ENCODE results near the gene AKAP9.
"Not testable (repeated sequence)": the region's sequence is repeated elsewhere in the genome, so short reads cannot be mapped to it uniquely, and the experiment has no call there.

Gene AKAP9

GRCh38 chr7:92058899-92059298 is 118.2 kb downstream of the AKAP9 start:
- DNase-seq (ENCODE audit: low read depth in 3 of 3) = no peak

DNA sequence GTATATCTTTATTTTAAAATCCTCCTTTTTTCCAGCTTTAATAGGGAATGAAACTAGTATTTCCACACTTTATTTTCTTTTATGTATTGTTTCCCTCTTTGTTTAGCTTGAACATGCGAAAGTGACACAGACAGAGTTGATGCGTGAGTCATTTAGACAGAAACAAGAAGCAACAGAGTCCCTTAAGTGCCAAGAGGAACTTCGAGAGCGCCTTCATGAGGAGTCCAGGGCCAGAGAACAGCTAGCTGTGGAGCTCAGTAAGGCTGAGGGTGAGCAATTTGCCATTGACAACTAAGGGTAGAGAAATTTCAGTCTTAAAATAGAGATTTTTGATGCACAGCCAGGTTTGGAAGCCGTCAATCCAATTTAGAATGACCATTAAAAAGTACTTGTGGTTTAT is 120.5 kb downstream of the AKAP9 start:
- no peak for DNase-seq (ENCODE audit: low read depth in 3 of 3)

- no peak for DNase-seq (ENCODE audit: low read depth in 3 of 3)
Observed at GRCh38 chr7:92064438-92065029, 123.9 kb downstream of the AKAP9 start.

GRCh38 chr7:92071032-92071431 is 130.4 kb downstream of the AKAP9 start:
- DNase-seq (ENCODE audit: low read depth in 3 of 3) = no peak

DNA sequence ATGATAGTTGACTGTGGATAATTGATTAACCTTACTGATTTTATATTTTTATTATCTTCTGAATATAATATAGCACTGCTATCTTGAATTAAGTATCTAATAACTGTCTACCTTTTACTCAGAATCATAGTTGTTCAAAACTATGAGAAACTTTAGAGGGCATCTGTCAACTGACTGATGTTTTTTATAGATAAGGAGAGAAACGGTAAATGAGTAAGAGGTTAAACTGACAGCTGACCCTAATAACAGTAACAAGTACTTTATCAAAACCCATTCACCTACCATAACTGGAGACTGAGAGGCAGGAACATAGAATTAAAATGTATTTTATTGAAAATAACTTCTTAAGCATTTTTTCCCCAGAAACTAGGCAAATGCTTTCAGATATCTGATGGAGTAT is 131.5 kb downstream of the AKAP9 start:
- DNase-seq (ENCODE audit: low read depth in 3 of 3) = no peak

DNA sequence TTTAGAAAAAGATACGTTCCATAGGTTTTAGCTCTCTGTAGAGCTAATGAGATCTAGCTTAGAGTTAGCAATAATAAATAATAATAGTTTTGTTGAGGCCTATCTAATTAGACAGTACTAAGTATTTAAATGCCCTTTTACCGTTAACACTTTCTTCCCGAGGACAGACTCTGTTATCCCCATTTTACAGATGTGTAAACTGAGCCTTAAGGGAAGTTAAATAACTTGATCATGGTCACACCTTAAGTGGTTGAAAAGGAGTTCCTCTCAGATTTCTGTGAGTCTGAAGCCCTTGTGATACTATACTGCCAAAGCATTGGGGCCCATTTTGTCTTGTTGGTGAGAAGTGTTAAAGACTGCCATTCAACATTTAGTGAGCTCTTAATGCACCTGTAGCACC is 132.0 kb downstream of the AKAP9 start:
- DNase-seq (ENCODE audit: low read depth in 3 of 3) = no peak

DNA sequence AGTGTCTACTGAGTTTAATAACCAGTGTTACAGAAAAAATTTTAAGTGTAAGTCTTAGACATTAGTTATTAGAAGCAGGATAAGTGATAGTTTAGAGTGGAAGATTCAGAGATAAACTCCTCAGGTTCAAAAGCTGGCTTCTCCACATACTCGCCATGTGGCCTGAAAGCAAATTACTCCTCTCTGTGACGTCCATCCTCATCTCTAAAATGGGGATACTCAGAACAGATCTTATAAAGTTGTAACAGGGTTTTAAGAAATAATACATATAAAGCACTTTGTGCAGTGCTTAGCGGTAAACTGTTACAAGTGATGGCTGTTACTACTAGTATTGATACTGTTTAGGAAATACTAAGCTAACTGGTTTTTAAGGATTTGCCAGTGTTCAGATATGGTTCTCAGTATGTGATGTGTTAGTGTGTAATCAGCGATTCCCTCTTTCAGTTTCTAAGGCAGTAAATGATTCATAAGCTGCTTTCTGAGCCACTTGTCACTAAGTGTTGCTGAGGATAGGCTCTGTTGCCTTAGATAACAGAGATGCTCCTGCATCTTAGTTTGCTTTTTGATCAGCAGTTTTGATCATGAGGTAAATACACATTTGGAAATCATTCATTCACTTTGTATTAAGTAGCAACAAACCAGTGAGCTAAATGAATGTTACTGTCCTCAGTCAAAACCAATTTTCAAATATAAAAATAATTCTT is 134.9 kb downstream of the AKAP9 start:
- DNase-seq (ENCODE audit: low read depth in 3 of 3) = no peak

- DNase-seq (ENCODE audit: low read depth in 3 of 3) = no peak
Observed at GRCh38 chr7:92076509-92076908, 135.8 kb downstream of the AKAP9 start.

- DNase-seq (ENCODE audit: low read depth in 3 of 3) = not testable (repeated sequence)
Observed at GRCh38 chr7:92083922-92084321, 143.3 kb downstream of the AKAP9 start.

GRCh38 chr7:92088266-92088665 is 147.6 kb downstream of the AKAP9 start:
- DNase-seq (ENCODE audit: low read depth in 3 of 3) = no peak

DNA sequence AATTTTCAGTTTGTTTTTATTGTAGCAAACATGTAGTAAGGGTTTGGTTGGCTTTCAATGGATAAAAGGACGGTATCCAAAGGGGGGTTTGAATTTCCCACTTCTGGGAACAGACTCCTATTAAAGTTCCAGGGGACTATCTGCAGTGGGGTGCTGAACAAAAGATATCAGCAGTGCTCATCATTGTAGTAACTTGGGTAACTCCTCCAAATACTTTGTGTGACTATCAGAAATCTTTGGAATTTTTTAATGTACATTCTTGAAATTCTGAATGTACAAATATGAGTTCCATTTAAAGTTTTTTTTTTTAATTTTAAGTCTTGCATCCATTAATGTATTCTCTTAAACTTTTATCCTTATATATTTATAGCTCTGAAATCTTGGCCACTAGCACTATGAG is 151.5 kb downstream of the AKAP9 start:
- DNase-seq (ENCODE audit: low read depth in 3 of 3) = no peak

GRCh38 chr7:92095380-92095779 is 154.7 kb downstream of the AKAP9 start:
- DNase-seq (ENCODE audit: low read depth in 3 of 3) = no peak

DNA sequence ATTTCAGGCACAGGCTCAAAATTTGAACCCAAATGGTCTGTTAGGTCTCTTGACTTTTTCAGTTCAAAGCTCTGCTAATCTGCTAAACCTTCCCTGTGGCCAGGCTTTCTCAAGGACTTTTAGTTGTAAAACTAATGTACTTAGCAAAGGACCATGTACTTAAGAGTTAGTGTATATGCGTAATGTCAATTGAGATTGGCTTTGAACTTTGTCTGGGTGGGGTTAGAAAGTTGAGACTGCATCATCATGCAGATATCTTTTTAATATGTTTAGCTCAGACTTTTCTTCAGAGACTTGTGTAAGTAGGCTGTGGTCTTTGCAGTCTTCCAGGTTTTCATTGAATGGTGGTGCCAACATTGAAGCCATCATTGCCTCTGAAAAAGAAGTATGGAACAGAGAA is 159.9 kb downstream of the AKAP9 start:
- DNase-seq (ENCODE audit: low read depth in 3 of 3) = no peak

DNA sequence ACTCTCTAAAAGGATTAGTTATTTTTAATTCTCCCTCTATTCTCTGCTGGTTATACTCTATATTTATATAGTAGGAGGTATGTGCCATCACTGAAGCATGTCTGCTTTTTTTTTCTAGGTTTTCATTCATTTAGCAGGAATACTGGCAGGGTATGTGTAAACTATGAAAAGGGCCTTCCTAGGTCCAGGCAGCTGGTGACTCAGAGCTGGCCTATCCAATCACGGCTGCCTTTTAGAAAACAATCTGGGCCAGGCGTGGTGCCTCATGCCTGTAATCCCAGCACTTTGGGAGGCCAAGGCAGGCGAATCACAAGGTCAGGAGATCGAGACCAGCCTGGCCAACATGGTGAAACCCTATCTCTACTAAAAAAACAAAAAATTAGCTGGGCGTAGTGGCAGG is 162.2 kb downstream of the AKAP9 start:
- not testable (repeated sequence) for DNase-seq (ENCODE audit: low read depth in 3 of 3)

DNA sequence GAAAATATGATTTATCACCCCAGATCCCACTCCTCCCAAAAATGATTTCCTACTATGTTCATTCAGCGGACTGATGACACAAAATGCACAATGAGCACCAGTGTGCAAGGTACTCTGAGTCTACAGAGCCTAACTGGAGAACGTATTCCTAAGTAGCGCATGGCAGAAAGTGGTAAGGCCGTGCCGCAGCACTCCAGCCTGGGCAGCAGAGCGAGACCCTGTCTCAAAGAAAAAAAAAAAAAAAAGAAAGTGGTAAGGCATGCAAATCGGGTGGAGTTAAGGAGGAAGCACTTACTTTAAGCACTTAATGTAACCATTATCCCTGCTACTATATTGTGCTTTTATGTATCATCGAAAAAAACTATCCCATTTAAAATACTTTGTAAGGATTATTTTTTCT is 168.2 kb downstream of the AKAP9 start:
- DNase-seq (ENCODE audit: low read depth in 3 of 3) = no peak

GRCh38 chr7:92110857-92111256 is 170.2 kb downstream of the AKAP9 start:
- DNase-seq (ENCODE audit: low read depth in 3 of 3) = no peak

DNA sequence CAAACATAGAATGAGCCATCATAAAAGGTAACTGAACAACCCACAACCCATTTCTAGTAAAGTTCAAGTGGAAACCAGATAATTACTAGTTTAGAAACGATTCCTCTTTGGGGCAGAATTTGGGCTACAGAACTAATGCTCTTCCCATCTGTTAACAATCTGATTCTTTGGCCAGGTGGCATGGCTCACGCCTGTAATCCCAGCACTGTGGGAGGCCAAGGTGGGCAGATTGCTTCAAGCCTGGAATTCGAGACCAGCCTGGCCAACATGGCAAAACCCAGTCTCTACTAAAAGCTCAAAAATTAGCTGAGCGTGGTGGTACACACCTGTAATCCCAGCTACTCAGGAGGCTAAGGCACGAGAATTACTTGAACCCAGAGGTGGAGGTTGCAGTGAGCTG is 175.2 kb downstream of the AKAP9 start:
- DNase-seq (ENCODE audit: low read depth in 3 of 3) = no peak

DNA sequence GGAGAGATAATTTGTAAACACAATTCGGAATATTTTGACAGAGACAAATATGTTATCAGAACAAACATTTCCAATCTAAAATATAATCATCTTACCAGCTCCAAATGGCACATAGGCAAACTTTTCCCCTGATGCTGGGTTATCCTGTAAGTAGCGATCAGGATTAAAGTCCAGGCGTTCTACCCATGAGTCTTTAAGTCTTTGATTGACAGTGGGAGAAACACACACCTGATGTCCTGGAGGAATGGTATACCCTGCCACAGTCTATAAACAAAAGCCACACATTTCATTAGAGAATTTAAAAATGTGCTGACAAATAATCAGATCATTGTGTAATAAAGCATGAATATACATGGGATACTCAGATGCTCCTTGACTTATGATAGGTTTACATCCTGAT is 176.3 kb downstream of the AKAP9 start:
- DNase-seq (ENCODE audit: low read depth in 3 of 3) = no peak

GRCh38 chr7:92119213-92119759 is 178.6 kb downstream of the AKAP9 start:
- no peak for DNase-seq (ENCODE audit: low read depth in 3 of 3)

DNA sequence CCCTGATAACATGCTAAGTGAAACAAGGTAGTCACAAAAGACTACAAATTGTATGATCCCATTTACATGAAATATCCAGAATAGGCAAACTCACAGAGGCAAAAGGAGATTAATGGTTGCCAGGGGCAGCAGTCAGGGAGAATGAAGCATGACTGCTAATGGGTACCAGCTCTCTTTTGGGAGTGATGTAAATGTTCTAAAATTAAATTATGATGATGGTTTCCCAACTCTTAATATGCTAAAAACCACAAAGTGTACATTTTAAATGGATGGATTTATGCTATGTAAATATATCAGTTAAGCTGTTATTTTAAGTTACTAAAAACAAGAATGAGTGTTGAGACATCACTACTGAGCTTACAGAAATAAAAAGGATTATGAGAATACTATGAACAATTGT is 181.0 kb downstream of the AKAP9 start:
- DNase-seq (ENCODE audit: low read depth in 3 of 3) = no peak

- no peak for DNase-seq (ENCODE audit: low read depth in 3 of 3)
Observed at GRCh38 chr7:92131093-92131492, 190.4 kb downstream of the AKAP9 start.

DNA sequence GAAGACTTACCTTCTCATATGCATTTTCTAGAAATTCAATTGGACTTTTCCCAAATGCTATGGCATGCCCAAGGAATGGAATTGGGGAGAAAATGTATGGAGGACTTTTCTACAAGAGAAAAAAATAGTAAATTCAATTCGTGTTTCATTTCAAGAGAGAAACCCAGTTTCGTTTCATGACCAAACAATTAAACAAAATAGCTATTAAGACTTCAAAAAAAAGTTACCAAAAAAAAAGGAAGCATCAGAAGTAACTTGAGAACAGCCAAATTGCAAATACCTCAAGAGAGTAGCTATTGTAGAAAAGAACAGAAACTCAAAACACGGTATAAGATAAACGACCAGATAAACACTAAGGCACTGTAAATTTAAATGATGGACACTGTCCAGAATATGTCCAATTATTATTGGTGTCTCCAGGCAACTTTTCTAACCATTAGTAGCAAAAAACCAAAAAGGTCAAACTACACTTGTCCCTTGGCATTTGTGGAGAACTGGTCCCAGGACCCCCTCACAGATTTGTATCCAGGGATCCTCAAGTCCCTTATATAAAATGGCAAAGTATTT is 191.2 kb downstream of the AKAP9 start:
- no peak for DNase-seq (ENCODE audit: low read depth in 3 of 3)

GRCh38 chr7:92133133-92133736 is 192.6 kb downstream of the AKAP9 start:
- no peak for DNase-seq (ENCODE audit: low read depth in 3 of 3)
